ENCODE data around the gene NUMBL. TPM values are rescaled to one million over a fixed set of nuclear protein-coding genes. Genes with fewer than 3 reads are reported as not detected.

NUMBL gene
- total RNA-seq, 1 donor from 2014 or later = 32.0 TPM

DNA sequence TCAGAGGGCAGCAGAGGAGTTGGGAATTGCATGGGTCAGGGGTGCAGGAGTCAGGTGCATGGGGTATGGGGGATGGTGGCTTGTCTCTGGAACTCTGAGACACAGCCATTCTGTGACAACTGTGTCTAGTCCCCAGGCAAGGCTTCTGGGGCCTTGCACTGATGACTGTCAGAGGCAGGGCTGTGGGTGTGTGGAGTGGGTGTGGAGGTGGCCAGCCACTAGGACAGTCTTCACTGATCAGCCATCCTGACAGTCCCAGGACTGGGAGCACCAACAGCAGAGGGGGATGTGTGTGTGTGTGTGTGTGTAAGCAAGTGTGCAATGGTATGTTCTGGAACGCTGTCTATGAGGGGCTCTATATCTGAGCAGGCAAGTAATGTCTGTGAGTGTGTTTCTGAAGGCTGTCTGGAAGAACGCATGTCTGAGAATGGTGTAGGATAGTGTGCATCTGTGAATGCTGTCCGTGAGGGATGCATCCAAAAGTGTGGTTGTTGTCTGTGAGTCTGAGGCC, 5.4 kb downstream of the NUMBL start:
- no peak overlapping the region for H3K4me3 ChIP-seq (ENCODE audit: low read depth, low read length)
- no peak for TF ChIP-seq CTCF (conservative IDR thresholded peaks at IDR 0.05; ENCODE audit: low read depth, low read length)
- DNase-seq (ENCODE audit: low read depth) = no peak

- no peak for DNase-seq (ENCODE audit: low read depth)
- TF ChIP-seq CTCF (conservative IDR thresholded peaks at IDR 0.05; ENCODE audit: low read depth, low read length) = no peak
- no peak overlapping the region for H3K4me3 ChIP-seq (ENCODE audit: low read depth, low read length)
Observed at GRCh38 chr19:40684280-40684679, 6.2 kb downstream of the NUMBL start.

DNA sequence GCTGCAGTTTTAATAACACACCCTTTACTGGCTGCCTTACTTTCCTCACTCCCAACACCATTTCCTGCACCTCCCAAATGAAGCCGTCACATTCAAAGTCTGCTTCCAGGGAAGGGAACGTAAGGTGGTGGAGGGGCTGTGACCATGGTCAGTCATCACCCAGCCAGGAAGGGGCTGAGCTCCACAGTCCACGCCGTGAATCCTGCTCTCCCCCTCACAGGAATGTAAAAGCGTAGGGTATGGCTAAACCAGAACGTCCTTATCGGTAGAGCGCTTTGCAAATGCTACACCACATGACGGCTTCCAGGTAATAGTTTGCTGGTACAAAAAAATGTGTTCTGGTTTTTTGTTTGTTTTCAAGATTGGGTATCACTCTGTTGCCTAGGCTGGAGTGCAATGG, 7.0 kb downstream of the NUMBL start:
- no peak for TF ChIP-seq CTCF (conservative IDR thresholded peaks at IDR 0.05; ENCODE audit: low read depth, low read length)
- DNase-seq (ENCODE audit: low read depth) = no peak
- H3K4me3 ChIP-seq (ENCODE audit: low read depth, low read length) = no peak overlapping the region

GRCh38 chr19:40682431-40682964, 8.0 kb downstream of the NUMBL start:
- DNase-seq (ENCODE audit: low read depth) = no peak
- no peak for TF ChIP-seq CTCF (conservative IDR thresholded peaks at IDR 0.05; ENCODE audit: low read depth, low read length)
- no peak overlapping the region for H3K4me3 ChIP-seq (ENCODE audit: low read depth, low read length)

GRCh38 chr19:40681039-40681438, 9.4 kb downstream of the NUMBL start:
- DNase-seq (ENCODE audit: low read depth) = no peak
- H3K4me3 ChIP-seq (ENCODE audit: low read depth, low read length) = no peak overlapping the region
- no peak for TF ChIP-seq CTCF (conservative IDR thresholded peaks at IDR 0.05; ENCODE audit: low read depth, low read length)

- no peak for DNase-seq (ENCODE audit: low read depth)
- no peak for TF ChIP-seq CTCF (conservative IDR thresholded peaks at IDR 0.05; ENCODE audit: low read depth, low read length)
- no peak overlapping the region for H3K4me3 ChIP-seq (ENCODE audit: low read depth, low read length)
Observed at GRCh38 chr19:40677156-40677555, 13.3 kb downstream of the NUMBL start.

DNA sequence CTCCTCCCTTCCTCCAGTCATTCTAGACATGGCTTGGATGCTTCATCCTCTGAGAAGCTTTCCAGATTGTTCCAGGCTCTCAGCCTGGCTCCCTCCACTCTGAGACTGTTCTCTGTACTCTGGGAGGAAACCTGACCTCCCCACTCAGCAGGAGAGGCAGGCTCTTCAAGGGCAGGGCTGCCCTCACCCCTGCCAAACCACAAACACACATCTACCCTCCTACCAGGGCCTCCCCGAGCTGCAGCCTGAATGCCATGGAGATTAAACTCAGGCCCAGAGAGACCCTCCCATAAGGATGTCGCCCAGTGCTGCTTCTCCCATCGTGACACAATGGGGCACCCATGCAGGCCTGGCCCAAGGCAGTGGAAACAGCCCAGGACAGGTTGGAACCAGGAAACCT, 16.2 kb downstream of the NUMBL start:
- TF ChIP-seq CTCF (conservative IDR thresholded peaks at IDR 0.05; ENCODE audit: low read depth, low read length) = no peak
- DNase-seq (ENCODE audit: low read depth) = no peak
- H3K4me3 ChIP-seq (ENCODE audit: low read depth, low read length) = no peak overlapping the region
